WTC11 (cell line): Measurements from ENCODE around the gene CENPS.

Source experiments
- AFF4 ChIP-seq: sonication (generic); formaldehyde crosslinking; IDR thresholded peaks from 2 replicates; pipeline ENCODE4 v1.8.1; 2023; ENCODE audit warnings: mild to moderate bottlenecking, missing genetic modification reagents, borderline replicate concordance
- CTCF ChIP-seq: fragments of 200-600 bp; IDR thresholded peaks from 2 replicates; pipeline ENCODE4 v1.8.0; 2022; ENCODE audit warnings: antibody characterized with exemption
- PRRX2 ChIP-seq: fragments of 250-450 bp; sonication (Bioruptor Pico); IDR thresholded peaks from 2 replicates; pipeline ENCODE4 v1.8.0; 2021; ENCODE audit warnings: mild to moderate bottlenecking
- ZNF263 ChIP-seq: sonication (generic); formaldehyde crosslinking; IDR thresholded peaks from 2 replicates; pipeline ENCODE4 v1.8.1; 2022; ENCODE audit warnings: low read depth, mild to moderate bottlenecking, moderate library complexity, missing genetic modification reagents
- ZNF317 ChIP-seq: sonication (generic); formaldehyde crosslinking; IDR thresholded peaks from 2 replicates; pipeline ENCODE4 v1.8.1; 2023; ENCODE audit warnings: low read depth, mild to moderate bottlenecking, moderate library complexity, missing genetic modification reagents, borderline replicate concordance
- TF ChIP-seq, protein P1 (sequence below): sonication (generic); formaldehyde crosslinking; IDR thresholded peaks from 2 replicates; pipeline ENCODE4 v1.8.1; 2023; ENCODE audit warnings: mild to moderate bottlenecking, missing genetic modification reagents
- TF ChIP-seq, protein P2 (sequence below): sonication (generic); formaldehyde crosslinking; conservative IDR thresholded peaks from 2 replicates; pipeline ENCODE4 v1.8.1; 2022; ENCODE audit warnings: mild to moderate bottlenecking, missing genetic modification reagents
- TF ChIP-seq, protein P3 (sequence below): sonication (generic); formaldehyde crosslinking; IDR thresholded peaks from 2 replicates; pipeline ENCODE4 v1.8.1; 2022; ENCODE audit warnings: low read depth, mild to moderate bottlenecking, moderate library complexity, missing genetic modification reagents, borderline replicate concordance
- TF ChIP-seq, protein P4 (sequence below): sonication (generic); formaldehyde crosslinking; IDR thresholded peaks from 2 replicates; pipeline ENCODE4 v1.8.1; 2023; ENCODE audit warnings: mild to moderate bottlenecking, moderate library complexity, missing genetic modification reagents
- TF ChIP-seq, protein P5 (sequence below): sonication (generic); formaldehyde crosslinking; IDR thresholded peaks from 2 replicates; pipeline ENCODE4 v1.8.1; 2022; ENCODE audit warnings: low read depth, missing genetic modification reagents, borderline replicate concordance

DNA sequence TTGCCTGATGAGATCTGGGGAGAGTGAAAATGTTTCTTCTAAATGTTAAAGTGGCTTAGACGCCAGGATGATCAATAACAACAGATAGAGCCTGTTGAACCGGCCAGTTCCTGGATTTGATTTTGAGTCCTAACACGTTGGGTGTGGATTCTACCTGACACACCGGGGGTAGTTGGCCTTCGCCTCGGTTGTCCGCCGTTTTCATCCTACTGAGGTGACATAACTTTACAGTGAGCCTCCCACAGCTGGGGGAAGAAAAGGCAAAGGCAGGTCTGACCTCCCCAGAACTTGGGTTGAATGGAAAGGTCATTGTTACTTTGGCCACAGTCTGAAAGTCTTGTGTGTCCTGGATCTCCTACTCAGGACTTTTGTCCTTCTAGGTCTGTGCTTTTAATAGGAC, 30.2 kb upstream of the CENPS start:
- TF ChIP-seq, protein P1, sequence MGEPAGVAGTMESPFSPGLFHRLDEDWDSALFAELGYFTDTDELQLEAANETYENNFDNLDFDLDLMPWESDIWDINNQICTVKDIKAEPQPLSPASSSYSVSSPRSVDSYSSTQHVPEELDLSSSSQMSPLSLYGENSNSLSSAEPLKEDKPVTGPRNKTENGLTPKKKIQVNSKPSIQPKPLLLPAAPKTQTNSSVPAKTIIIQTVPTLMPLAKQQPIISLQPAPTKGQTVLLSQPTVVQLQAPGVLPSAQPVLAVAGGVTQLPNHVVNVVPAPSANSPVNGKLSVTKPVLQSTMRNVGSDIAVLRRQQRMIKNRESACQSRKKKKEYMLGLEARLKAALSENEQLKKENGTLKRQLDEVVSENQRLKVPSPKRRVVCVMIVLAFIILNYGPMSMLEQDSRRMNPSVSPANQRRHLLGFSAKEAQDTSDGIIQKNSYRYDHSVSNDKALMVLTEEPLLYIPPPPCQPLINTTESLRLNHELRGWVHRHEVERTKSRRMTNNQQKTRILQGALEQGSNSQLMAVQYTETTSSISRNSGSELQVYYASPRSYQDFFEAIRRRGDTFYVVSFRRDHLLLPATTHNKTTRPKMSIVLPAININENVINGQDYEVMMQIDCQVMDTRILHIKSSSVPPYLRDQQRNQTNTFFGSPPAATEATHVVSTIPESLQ, result no peak
- TF ChIP-seq, protein P2, sequence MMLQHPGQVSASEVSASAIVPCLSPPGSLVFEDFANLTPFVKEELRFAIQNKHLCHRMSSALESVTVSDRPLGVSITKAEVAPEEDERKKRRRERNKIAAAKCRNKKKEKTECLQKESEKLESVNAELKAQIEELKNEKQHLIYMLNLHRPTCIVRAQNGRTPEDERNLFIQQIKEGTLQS, result no peak
- no peak for TF ChIP-seq CTCF
- no peak for TF ChIP-seq AFF4
- TF ChIP-seq, protein P3, sequence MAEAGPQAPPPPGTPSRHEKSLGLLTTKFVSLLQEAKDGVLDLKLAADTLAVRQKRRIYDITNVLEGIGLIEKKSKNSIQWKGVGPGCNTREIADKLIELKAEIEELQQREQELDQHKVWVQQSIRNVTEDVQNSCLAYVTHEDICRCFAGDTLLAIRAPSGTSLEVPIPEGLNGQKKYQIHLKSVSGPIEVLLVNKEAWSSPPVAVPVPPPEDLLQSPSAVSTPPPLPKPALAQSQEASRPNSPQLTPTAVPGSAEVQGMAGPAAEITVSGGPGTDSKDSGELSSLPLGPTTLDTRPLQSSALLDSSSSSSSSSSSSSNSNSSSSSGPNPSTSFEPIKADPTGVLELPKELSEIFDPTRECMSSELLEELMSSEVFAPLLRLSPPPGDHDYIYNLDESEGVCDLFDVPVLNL (CRISPR knock-in tag), result no peak
- TF ChIP-seq PRRX2 (CRISPR knock-in tag), result no peak
- TF ChIP-seq, protein P4, sequence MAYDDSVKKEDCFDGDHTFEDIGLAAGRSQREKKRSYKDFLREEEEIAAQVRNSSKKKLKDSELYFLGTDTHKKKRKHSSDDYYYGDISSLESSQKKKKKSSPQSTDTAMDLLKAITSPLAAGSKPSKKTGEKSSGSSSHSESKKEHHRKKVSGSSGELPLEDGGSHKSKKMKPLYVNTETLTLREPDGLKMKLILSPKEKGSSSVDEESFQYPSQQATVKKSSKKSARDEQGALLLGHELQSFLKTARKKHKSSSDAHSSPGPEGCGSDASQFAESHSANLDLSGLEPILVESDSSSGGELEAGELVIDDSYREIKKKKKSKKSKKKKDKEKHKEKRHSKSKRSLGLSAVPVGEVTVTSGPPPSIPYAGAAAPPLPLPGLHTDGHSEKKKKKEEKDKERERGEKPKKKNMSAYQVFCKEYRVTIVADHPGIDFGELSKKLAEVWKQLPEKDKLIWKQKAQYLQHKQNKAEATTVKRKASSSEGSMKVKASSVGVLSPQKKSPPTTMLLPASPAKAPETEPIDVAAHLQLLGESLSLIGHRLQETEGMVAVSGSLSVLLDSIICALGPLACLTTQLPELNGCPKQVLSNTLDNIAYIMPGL (CRISPR knock-in tag), result no peak
- no peak for TF ChIP-seq ZNF317 (CRISPR knock-in tag)
- TF ChIP-seq, protein P5, sequence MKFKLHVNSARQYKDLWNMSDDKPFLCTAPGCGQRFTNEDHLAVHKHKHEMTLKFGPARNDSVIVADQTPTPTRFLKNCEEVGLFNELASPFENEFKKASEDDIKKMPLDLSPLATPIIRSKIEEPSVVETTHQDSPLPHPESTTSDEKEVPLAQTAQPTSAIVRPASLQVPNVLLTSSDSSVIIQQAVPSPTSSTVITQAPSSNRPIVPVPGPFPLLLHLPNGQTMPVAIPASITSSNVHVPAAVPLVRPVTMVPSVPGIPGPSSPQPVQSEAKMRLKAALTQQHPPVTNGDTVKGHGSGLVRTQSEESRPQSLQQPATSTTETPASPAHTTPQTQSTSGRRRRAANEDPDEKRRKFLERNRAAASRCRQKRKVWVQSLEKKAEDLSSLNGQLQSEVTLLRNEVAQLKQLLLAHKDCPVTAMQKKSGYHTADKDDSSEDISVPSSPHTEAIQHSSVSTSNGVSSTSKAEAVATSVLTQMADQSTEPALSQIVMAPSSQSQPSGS, result no peak
- no peak for TF ChIP-seq ZNF263 (CRISPR knock-in tag)
